GM12864 (cell line): Measurements from ENCODE around the gene SNAPIN.

Experiments used
- DNase-seq: peaks from one replicate; pipeline ENCODE4 v3.0.0-alpha.2; 2011; ENCODE audit warnings: low read depth
- H3K4me3 ChIP-seq: 2 replicates; pipeline ENCODE4 v1.5.1; 2011; ENCODE audit warnings: mild to moderate bottlenecking, low read depth, low read length, control low read depth
- CTCF ChIP-seq: IDR thresholded peaks from 2 replicates; pipeline ENCODE4 v1.5.1; 2011; ENCODE audit warnings: low read depth, mild to moderate bottlenecking, moderate library complexity, low read length, control low read depth, inconsistent platforms; ENCODE audit errors: missing control alignments

SNAPIN gene

DNA sequence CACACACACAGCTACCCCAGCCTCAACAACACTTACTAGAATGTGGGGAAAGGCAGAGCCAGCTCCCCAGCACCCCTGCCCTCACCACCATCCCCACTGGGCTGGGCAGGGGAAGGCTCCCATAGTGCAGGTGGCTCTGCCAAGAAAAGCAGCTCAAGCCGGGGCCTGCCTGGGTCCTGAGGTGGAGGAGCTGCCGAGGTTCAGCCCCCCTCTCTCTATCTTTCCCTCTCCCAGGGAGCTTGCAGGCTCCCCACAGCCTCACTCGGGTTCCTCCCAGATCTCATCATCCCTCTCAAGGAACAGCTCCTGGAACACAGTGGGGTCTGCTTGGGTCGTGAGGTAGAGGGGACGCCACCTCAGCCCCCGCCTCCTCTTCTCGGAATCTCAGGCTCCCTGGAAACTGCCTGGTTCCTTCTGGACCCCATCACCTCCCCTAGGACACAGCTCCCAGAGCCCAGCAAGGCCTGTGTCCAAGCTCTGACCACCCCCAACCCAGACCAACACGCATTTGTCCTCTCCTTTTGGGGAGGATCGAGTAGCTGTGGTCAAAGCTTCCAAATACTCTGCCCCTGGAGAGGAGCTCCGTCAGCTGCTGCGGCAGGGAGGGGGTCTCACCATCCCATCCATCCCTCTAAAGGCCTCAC, 46.3 kb upstream of the SNAPIN start:
- no peak for DNase-seq
- no peak overlapping the region for H3K4me3 ChIP-seq
- no peak for TF ChIP-seq CTCF

GRCh38 chr1:153612755-153613331, 45.7 kb upstream of the SNAPIN start, which contains the start of gene S100A16:
Gene S100A16 (minus strand): TSS chr1:153613137. CDS start chr1:153608151, 4,986 bp downstream.
- no peak for DNase-seq
- H3K4me3 ChIP-seq, result no peak within 1 kb of the TSS
- TF ChIP-seq CTCF, result no peak

- no peak overlapping the region for H3K4me3 ChIP-seq
- no peak for TF ChIP-seq CTCF
- no peak for DNase-seq
Measured at GRCh38 chr1:153613406-153613805, 45.1 kb upstream of the SNAPIN start.

DNA sequence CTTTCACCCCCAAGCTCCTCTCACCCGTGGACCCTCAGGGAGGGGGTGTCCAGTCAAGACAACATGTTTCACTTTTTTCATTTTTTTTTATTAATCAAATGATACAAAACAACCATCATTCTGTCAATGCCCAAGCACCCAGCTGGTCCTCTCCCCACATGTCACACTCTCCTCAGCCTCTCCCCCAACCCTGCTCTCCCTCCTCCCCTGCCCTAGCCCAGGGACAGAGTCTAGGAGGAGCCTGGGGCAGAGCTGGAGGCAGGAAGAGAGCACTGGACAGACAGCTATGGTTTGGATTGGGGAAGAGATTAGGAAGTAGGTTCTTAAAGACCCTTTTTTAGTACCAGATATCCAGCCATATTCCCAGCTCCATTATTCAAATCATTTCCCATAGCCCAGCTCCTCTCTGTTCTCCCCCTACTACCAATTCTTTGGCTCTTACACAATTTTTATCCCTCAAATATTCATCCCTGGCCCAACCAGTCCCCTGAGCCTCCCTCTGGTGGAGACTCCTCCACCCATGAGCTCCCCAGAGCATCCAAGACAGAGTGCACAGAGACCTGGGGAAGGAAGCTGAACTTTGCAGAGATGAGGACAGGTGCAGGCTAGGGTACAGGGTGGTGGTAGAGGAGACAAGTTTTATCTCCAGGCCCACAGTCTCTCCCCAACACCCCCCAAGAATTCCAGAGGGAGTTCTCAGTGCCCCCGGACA, 44.2 kb upstream of the SNAPIN start:
- DNase-seq, result no peak
- no peak overlapping the region for H3K4me3 ChIP-seq
- no peak for TF ChIP-seq CTCF

DNA sequence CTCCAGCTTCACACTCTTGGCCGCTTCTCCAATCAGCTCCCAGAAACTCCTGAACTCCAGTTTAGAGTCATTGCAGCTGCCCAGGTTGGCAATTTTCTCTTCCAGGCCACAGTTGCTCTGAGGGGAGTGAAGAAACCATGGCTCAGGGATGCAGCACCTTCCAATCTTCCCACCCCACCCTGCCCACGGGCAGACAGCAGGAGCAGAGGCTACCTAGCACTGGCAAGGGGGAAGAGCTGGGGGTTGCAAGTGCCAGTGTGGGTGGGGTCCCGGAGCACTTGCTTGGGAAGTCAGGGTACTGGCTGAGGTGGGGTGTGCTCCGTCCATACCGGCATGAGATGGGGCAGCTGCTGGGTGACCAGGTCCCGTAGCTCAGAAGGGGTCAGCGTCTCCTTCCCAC, 43.6 kb upstream of the SNAPIN start:
- H3K4me3 ChIP-seq, result no peak overlapping the region
- TF ChIP-seq CTCF, result no peak
- no peak for DNase-seq

DNA sequence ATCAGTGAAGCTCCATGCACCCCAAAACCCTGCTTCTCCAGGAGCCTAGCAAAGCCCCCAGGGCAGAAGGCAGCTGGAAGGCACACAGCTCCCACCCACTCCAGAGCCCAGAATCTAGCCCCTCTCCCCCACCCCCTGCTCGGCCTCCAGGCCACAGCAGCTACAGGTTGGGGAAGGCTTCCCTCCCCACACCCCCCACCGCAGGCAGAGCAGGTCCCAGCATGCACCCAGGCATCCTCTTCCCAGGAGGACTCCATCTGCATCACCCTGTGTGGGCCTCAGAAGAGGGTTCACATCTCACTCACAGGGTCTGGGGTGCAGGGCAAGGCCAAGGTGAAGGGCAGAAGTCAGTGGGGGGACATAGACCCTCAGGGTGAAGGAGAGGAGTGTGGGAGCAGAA, 43.1 kb upstream of the SNAPIN start:
- H3K4me3 ChIP-seq, result no peak overlapping the region
- TF ChIP-seq CTCF, result no peak
- no peak for DNase-seq
